Keratinocyte (primary cell): ENCODE results near the gene POLR1H. TPM values are rescaled to one million over a fixed set of nuclear protein-coding genes. Genes with fewer than 3 reads are reported as not detected.
A peak's percentile ranks its signal among the peaks of the same experiment; 100 is the strongest.

Source experiments
- DNase-seq: peaks from one replicate; pipeline ENCODE4 v3.0.0-alpha.2; 2011; ENCODE audit warnings: low read depth, missing footprints, low spot score
- FAIRE-seq: peaks from 2 replicates; lab custom pipeline; 2011; peaks lifted over from hg19 to GRCh38; lab: Jason Lieb, UNC
- H2AFZ ChIP-seq: 2 replicates; pipeline ENCODE4 v1.6.0; 2012; ENCODE audit warnings: low read length, control low read depth, inconsistent platforms; ENCODE audit not compliant: control insufficient read depth
- H3K27ac ChIP-seq: 2 replicates; pipeline ENCODE4 v1.5.1; 2011; ENCODE audit warnings: low read length; ENCODE audit not compliant: control insufficient read depth, insufficient read depth
- H3K27me3 ChIP-seq: 3 replicates; pipeline ENCODE4 v1.6.0; 2011; ENCODE audit warnings: low read length; ENCODE audit not compliant: control insufficient read depth, insufficient read depth; ENCODE audit errors: extremely low read depth
- H3K36me3 ChIP-seq, 2 experiments: 2 replicates in 1 of 2; 3 replicates in 1 of 2; pipeline ENCODE4 v1.5.1; 2011; ENCODE audit warnings: low read length in 2 of 2, mild to moderate bottlenecking in 1 of 2; ENCODE audit not compliant: control insufficient read depth in 2 of 2, insufficient read depth in 2 of 2; ENCODE audit errors: extremely low read depth in 1 of 2
- H3K4me1 ChIP-seq: 3 replicates; pipeline ENCODE4 v1.5.1; 2011; ENCODE audit warnings: low read length; ENCODE audit not compliant: control insufficient read depth, insufficient read depth; ENCODE audit errors: extremely low read depth
- H3K4me2 ChIP-seq: 3 replicates; pipeline ENCODE4 v1.6.0; 2011; ENCODE audit warnings: low read depth, low read length; ENCODE audit not compliant: control insufficient read depth, insufficient read depth; ENCODE audit errors: extremely low read depth
- H3K4me3 ChIP-seq, 3 experiments: fragments of 200-600 bp in 1 of 3; sonication (generic) in 1 of 3; 2 replicates in 2 of 3; 3 replicates in 1 of 3; pipeline ENCODE4 v1.5.1; 2011 to 2016; ENCODE audit warnings: low read length in 3 of 3, mild to moderate bottlenecking in 3 of 3, control low read depth in 2 of 3, inconsistent platforms in 1 of 3, low read depth in 1 of 3, mixed read lengths in 1 of 3, mixed run types in 1 of 3, moderate library complexity in 1 of 3; ENCODE audit not compliant: control insufficient read depth in 2 of 3, insufficient read depth in 2 of 3; ENCODE audit errors: extremely low read depth in 1 of 3
- H3K79me2 ChIP-seq: 2 replicates; pipeline ENCODE4 v1.6.0; 2012; ENCODE audit warnings: low read length; ENCODE audit not compliant: control insufficient read depth, insufficient read depth
- H3K9ac ChIP-seq: 3 replicates; pipeline ENCODE4 v1.6.0; 2011; ENCODE audit warnings: low read length; ENCODE audit not compliant: control insufficient read depth, insufficient read depth; ENCODE audit errors: extremely low read depth
- H3K9me1 ChIP-seq: 3 replicates; pipeline ENCODE4 v1.6.0; 2011; ENCODE audit warnings: low read length; ENCODE audit not compliant: control insufficient read depth, insufficient read depth; ENCODE audit errors: extremely low read depth
- H3K9me3 ChIP-seq: 2 replicates; pipeline ENCODE4 v1.5.1; 2012; ENCODE audit warnings: low read depth, low read length; ENCODE audit not compliant: control insufficient read depth
- H4K20me1 ChIP-seq: 3 replicates; pipeline ENCODE4 v1.6.0; 2011; ENCODE audit warnings: low read length; ENCODE audit not compliant: control insufficient read depth, insufficient read depth; ENCODE audit errors: extremely low read depth
- EZH2 ChIP-seq: IDR thresholded peaks from one replicate; pipeline ENCODE4 v1.6.1; 2012; ENCODE audit warnings: inconsistent platforms, mild to moderate bottlenecking, low read length, moderate library complexity
- dilution Hi-C: fragments of 300-500 bp; cut with MboI; formaldehyde crosslinking; loops from one replicate; pipeline ENCODE4 v1.7.0; 2020; ENCODE audit warnings: low sequenced_read_pairs; ENCODE audit not compliant: extremely low pct_ligation_motif_present
- polyA plus RNA-seq, 5 experiments: library from polyadenylated mRNA; depleted of rRNA in 3 of 5; stranded (reverse) in 3 of 5; stranded (forward) in 1 of 5; unstranded in 1 of 5; fragments of >200 nt; gene quantifications; 1 replicate in 1 of 5; 2 replicates in 3 of 5; 3 replicates in 1 of 5; pipeline versions ENCODE4 v1.2.1 to v1.2.3, GENCODE V29; 2011 to 2012; ENCODE audit warnings: missing spikeins in 2 of 5, low read depth in 1 of 5, low replicate concordance in 1 of 5
- TF ChIP-seq, protein P1 (sequence below), 3 experiments: IDR thresholded peaks in 1 of 3; conservative IDR thresholded peaks in 1 of 3; optimal IDR thresholded peaks in 1 of 3; 2 replicates in 2 of 3; 3 replicates in 1 of 3; pipeline versions ENCODE3 to v1.5.1; 2011; ENCODE audit warnings: low read length in 3 of 3, mild to moderate bottlenecking in 3 of 3, moderate library complexity in 2 of 3, control low read depth in 1 of 3, inconsistent platforms in 1 of 3; ENCODE audit not compliant: insufficient read depth in 2 of 3; ENCODE audit errors: extremely low read depth in 1 of 3

The POLR1H gene
- polyA plus RNA-seq, 1 donor (not counting 4 experiments of a cell fraction or from before 2014, with no cell fraction given), result 28.8 TPM

GRCh38 chr6:30097902-30098768, 37.1 kb downstream of the POLR1H start:
- Histone ChIP-seq H2AFZ (no peak overlapping the region), H3K79me2 (no peaks in the 10 kb centered on the region), H3K4me2 (no peak overlapping the region), H3K27me3 (no peaks in the 10 kb centered on the region), H4K20me1 (no peaks in the 10 kb centered on the region), H3K4me3 (no peak overlapping the region), H3K9me1 (no peaks in the 10 kb centered on the region), H3K9ac (no peak overlapping the region), H3K36me3 (no peaks in the 10 kb centered on the region), H3K4me1 (peaks cover 36% of the 10 kb centered on the region), H3K27ac (no peak overlapping the region), H3K9me3 (no peaks in the 10 kb centered on the region)
- TF ChIP-seq EZH2, result no peak
- TF ChIP-seq, protein P1, sequence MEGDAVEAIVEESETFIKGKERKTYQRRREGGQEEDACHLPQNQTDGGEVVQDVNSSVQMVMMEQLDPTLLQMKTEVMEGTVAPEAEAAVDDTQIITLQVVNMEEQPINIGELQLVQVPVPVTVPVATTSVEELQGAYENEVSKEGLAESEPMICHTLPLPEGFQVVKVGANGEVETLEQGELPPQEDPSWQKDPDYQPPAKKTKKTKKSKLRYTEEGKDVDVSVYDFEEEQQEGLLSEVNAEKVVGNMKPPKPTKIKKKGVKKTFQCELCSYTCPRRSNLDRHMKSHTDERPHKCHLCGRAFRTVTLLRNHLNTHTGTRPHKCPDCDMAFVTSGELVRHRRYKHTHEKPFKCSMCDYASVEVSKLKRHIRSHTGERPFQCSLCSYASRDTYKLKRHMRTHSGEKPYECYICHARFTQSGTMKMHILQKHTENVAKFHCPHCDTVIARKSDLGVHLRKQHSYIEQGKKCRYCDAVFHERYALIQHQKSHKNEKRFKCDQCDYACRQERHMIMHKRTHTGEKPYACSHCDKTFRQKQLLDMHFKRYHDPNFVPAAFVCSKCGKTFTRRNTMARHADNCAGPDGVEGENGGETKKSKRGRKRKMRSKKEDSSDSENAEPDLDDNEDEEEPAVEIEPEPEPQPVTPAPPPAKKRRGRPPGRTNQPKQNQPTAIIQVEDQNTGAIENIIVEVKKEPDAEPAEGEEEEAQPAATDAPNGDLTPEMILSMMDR (optimal IDR thresholded peaks at IDR 0.05 in 1 of 3, IDR thresholded peaks at IDR 0.05 in 1 of 3, conservative IDR thresholded peaks at IDR 0.05 in 1 of 3; ENCODE audit: extremely low read depth in 1 of 3, insufficient read depth in 2 of 3, low read length in 3 of 3), result no peak
- FAIRE-seq (no peak), DNase-seq (no peak)
- dilution Hi-C loops, result no loop called here

DNA sequence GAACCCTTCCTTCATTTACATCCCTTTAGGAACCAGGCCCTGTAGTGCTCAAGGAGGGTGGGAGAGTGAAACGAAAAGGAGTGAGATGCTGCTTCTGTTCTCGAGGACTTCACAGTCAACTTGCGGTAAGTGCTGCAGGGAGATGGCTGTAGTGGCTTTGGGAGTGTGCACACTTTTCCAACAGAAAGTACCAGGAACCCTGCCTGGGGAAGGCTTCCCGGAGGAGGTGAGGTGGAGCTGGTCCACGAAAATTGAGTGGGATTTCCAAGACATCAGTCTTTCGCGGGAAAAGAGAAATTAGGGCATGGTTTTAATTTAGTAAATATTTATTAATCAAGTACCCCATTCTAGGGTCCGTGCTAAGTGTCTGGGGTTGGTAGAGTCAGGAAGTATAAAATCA, 39.1 kb downstream of the POLR1H start:
- peak overlapping the region in 2 of 3 experiments; percentile 50 to 80 for H3K4me3 ChIP-seq
- no peak for FAIRE-seq
- dilution Hi-C loops, result no loop called here
- H3K36me3 ChIP-seq, result no peaks in the 10 kb centered on the region
- no peaks in the 10 kb centered on the region for H3K9me3 ChIP-seq
- no peaks in the 10 kb centered on the region for H3K9me1 ChIP-seq
- no peak overlapping the region for H3K27ac ChIP-seq
- H2AFZ ChIP-seq, result peak overlapping the region; percentile 76
- no peak for DNase-seq
- no peaks in the 10 kb centered on the region for H3K27me3 ChIP-seq
- no peaks in the 10 kb centered on the region for H4K20me1 ChIP-seq
- H3K9ac ChIP-seq, result peak overlapping the region; percentile 73
- no peak for TF ChIP-seq EZH2
- TF ChIP-seq, protein P1 (optimal IDR thresholded peaks at IDR 0.05 in 1 of 3, IDR thresholded peaks at IDR 0.05 in 1 of 3, conservative IDR thresholded peaks at IDR 0.05 in 1 of 3; ENCODE audit: extremely low read depth in 1 of 3, insufficient read depth in 2 of 3, low read length in 3 of 3), result no peak
- H3K4me1 ChIP-seq, result peaks cover 39% of the 10 kb centered on the region
- H3K79me2 ChIP-seq, result no peaks in the 10 kb centered on the region
- H3K4me2 ChIP-seq, result peak overlapping the region; percentile 99
